ENCODE results near the gene FSTL1.

The FSTL1 gene

DNA sequence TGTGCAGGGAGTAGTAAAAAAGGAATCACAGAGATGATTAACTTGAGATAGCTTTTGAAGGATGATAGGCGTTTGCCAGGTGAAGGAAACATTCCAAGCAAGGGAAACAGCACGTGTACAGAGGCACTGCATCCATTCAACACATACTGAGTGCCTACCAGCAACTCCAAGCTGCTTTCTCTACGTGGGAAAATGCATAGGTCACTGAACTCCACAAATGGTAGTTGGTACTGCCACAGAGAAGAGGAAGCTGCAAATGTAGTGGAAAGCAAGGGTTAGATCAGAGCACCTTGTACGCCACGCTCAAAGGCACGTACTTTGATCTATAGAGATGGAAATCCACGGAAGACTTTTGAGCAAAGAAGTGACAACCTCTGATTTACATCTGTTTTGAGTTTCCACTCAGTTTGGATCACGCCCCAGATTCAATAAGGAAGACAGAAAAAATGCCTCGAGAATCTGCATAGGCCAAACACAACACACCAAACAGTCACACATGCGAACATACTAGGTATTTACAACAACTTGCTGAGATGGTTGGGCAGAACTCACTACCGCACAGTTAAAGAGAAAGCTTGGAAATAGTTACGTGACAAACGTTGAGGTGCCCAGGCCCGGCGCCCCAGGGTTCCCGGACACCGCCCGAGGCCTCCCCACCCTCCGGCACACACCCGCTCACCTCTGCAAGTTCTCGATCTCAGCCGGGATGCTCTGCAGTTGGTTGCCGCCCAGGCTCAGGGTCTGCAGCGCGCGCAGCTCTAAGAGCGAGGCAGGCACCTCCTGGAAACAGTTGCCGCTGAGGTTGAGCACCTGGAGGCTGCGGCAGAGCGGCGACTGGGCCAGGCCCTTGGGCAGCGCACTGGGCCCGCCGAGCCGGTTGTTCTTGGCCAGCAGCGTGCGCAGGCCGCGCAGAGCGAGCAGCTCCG, 102.5 kb downstream of the FSTL1 start:
- Histone ChIP-seq H3K36me3 (ENCODE audit: control insufficient read depth, insufficient read depth, low read length) (no peaks in the 10 kb centered on the region), H3K9ac (ENCODE audit: low read depth, low read length) (peak overlapping the region; percentile 66), H3K4me3 (ENCODE audit: low read depth, low read length) (peak overlapping the region; percentile 84), H3K4me1 (ENCODE audit: control insufficient read depth, insufficient read depth, low read length) (peaks cover 9% of the 10 kb centered on the region), H3K27me3 (ENCODE audit: control insufficient read depth, insufficient read depth, low read length) (peaks cover 10% of the 10 kb centered on the region), H3K9me3 (ENCODE audit: control insufficient read depth, insufficient read depth, low read length) (no peaks in the 10 kb centered on the region)

DNA sequence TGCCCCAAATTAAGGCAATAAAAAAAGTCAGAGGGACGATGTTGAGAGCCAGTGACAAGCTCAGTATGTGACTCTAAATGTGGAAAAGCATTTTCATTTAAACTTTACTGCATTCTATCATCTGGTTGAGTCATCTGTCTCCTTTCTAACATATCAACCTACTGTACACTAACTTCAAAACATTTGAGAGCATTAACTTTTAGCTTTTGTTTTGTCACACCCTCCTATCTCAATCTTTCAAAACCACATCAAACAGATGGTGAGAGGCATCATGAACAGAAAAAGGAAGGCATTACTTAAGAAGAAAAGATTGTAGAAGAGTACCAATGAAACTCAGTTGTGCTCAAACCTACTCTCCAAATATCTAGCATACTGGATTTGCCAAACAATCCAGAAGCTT, 106.4 kb downstream of the FSTL1 start:
- Histone ChIP-seq H3K4me1 (ENCODE audit: control insufficient read depth, insufficient read depth, low read length) (peaks cover 5% of the 10 kb centered on the region), H3K36me3 (ENCODE audit: control insufficient read depth, insufficient read depth, low read length) (no peaks in the 10 kb centered on the region), H3K9ac (ENCODE audit: low read depth, low read length) (no peak overlapping the region), H3K27me3 (ENCODE audit: control insufficient read depth, insufficient read depth, low read length) (peaks cover 10% of the 10 kb centered on the region), H3K9me3 (ENCODE audit: control insufficient read depth, insufficient read depth, low read length) (no peaks in the 10 kb centered on the region), H3K4me3 (ENCODE audit: low read depth, low read length) (no peak overlapping the region)

Measured in iPS-15b (cell line).